Measurements from ENCODE around the gene MAML2.

- TF ChIP-seq CTCF (IDR thresholded peaks at IDR 0.05) (no peak), REST (IDR thresholded peaks at IDR 0.05; ENCODE audit: insufficient read depth in 1 of 2, low read depth in 2 of 2, low read length in 1 of 2) (no peak), POLR2AphosphoS5 (IDR thresholded peaks at IDR 0.05; ENCODE audit: low read depth, low read length) (no peak), SIN3A (IDR thresholded peaks at IDR 0.05; ENCODE audit: borderline replicate concordance, insufficient read depth, low read depth, low read length) (no peak)
Observed at GRCh38 chr11:96189351-96189750, 153.6 kb downstream of the MAML2 start.

Measured in Panc1 (cell line).